Measurements from ENCODE around the gene ZFYVE27.

GRCh38 chr10:97705006-97705670 is 31.8 kb upstream of the ZFYVE27 start:
- TF ChIP-seq POLR2AphosphoS5 (IDR thresholded peaks at IDR 0.05) (no peak), CTCF (IDR thresholded peaks at IDR 0.05) (no peak)
